Esophagus squamous epithelium (tissue), 4 donors: ENCODE measurements around the gene ACTR5.

Experiments used
- POLR2A ChIP-seq, 4 donors: fragments of 450-650 bp; IDR thresholded peaks; one replicate each; pipeline ENCODE4 v1.6.1; 2017; ENCODE audit warnings: antibody characterized with exemption in 4 of 4, mild to moderate bottlenecking in 4 of 4, moderate library complexity in 3 of 4
- TF ChIP-seq, protein P1 (sequence below), 6 experiments: fragments of 450-650 bp in 4 of 6; fragments of 200-600 bp in 2 of 6; sonication (generic) in 2 of 6; IDR thresholded peaks; one replicate each; pipeline ENCODE4 v1.5.1; 2016 to 2019; ENCODE audit warnings: antibody characterized with exemption in 6 of 6, mild to moderate bottlenecking in 4 of 6, moderate library complexity in 4 of 6

- TF ChIP-seq, protein P1, sequence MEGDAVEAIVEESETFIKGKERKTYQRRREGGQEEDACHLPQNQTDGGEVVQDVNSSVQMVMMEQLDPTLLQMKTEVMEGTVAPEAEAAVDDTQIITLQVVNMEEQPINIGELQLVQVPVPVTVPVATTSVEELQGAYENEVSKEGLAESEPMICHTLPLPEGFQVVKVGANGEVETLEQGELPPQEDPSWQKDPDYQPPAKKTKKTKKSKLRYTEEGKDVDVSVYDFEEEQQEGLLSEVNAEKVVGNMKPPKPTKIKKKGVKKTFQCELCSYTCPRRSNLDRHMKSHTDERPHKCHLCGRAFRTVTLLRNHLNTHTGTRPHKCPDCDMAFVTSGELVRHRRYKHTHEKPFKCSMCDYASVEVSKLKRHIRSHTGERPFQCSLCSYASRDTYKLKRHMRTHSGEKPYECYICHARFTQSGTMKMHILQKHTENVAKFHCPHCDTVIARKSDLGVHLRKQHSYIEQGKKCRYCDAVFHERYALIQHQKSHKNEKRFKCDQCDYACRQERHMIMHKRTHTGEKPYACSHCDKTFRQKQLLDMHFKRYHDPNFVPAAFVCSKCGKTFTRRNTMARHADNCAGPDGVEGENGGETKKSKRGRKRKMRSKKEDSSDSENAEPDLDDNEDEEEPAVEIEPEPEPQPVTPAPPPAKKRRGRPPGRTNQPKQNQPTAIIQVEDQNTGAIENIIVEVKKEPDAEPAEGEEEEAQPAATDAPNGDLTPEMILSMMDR (IDR thresholded peaks at IDR 0.05) = no peak
- no peak for TF ChIP-seq POLR2A (IDR thresholded peaks at IDR 0.05)
Observed at GRCh38 chr20:38787870-38788269, 39.6 kb downstream of the ACTR5 start.
